SK-N-MC (cell line): ENCODE measurements around the gene TTLL6.

ENCODE experiments used
- DNase-seq: peaks from one replicate; pipeline ENCODE4 v3.0.0-alpha.2; 2011; ENCODE audit warnings: low read depth, low spot score
- H3K27ac ChIP-seq: fragments of 200-600 bp; sonication (generic); 2 replicates; pipeline ENCODE4 v1.5.1; 2016; ENCODE audit warnings: mixed run types
- H3K36me3 ChIP-seq: fragments of 200-600 bp; sonication (generic); 2 replicates; pipeline ENCODE4 v1.6.1; 2017; ENCODE audit warnings: antibody characterized with exemption, low read length, mixed read lengths; ENCODE audit not compliant: insufficient read depth
- H3K4me3 ChIP-seq: fragments of 200-600 bp; sonication (generic); 2 replicates; pipeline ENCODE4 v1.5.1; 2016
- H3K9ac ChIP-seq: fragments of 200-600 bp; sonication (generic); 2 replicates; pipeline ENCODE4 v1.8.0; 2017; ENCODE audit warnings: mixed run types, mixed read lengths; ENCODE audit not compliant: insufficient read length
- H3K9me3 ChIP-seq: fragments of 200-600 bp; sonication (generic); 2 replicates; pipeline ENCODE4 v1.6.1; 2017; ENCODE audit warnings: low read depth, mild to moderate bottlenecking, antibody characterized with exemption, low read length, moderate library complexity, mixed read lengths
- EZH2 ChIP-seq: fragments of 200-600 bp; sonication (generic); IDR thresholded peaks from one replicate; pipeline ENCODE4 v1.6.1; 2017; ENCODE audit warnings: antibody characterized with exemption
- FOXP2 ChIP-seq: optimal IDR thresholded peaks from 2 replicates; pipeline ENCODE3; 2011; ENCODE audit warnings: mild to moderate bottlenecking, moderate library complexity; ENCODE audit not compliant: insufficient read depth; ENCODE audit errors: extremely low read length, control extremely low read depth
- POLR2AphosphoS5 ChIP-seq: IDR thresholded peaks from 2 replicates; pipeline ENCODE4 v1.6.1; 2012; ENCODE audit warnings: mild to moderate bottlenecking, low read depth, low read length, borderline replicate concordance

Gene TTLL6

GRCh38 chr17:48732688-48733629 is 84.1 kb downstream of the TTLL6 start:
- Histone ChIP-seq H3K9ac (peak overlapping the region; percentile 84), H3K9me3 (no peaks in the 10 kb centered on the region), H3K27ac (peak overlapping the region; percentile 99), H3K4me3 (peak overlapping the region; percentile 74), H3K36me3 (no peaks in the 10 kb centered on the region)
- no peak for DNase-seq
- TF ChIP-seq POLR2AphosphoS5 (no peak), FOXP2 (no peak), EZH2 (no peak)

GRCh38 chr17:48731355-48731754 is 85.7 kb downstream of the TTLL6 start:
- H3K36me3 ChIP-seq, result peaks cover 3% of the 10 kb centered on the region; the same call in 1 of the 2 replicates
- H3K4me3 ChIP-seq, result peak overlapping the region; percentile 74; the same call in 1 of the 2 replicates
- no peaks in the 10 kb centered on the region for H3K9me3 ChIP-seq
- H3K9ac ChIP-seq, result peak overlapping the region; percentile 28
- DNase-seq, result no peak
- peak overlapping the region; percentile 99 for H3K27ac ChIP-seq
- no peak for TF ChIP-seq FOXP2
- no peak for TF ChIP-seq POLR2AphosphoS5

GRCh38 chr17:48730240-48730550 is 86.8 kb downstream of the TTLL6 start:
- Histone ChIP-seq H3K36me3 (peaks cover 7% of the 10 kb centered on the region; the same call in 1 of the 2 replicates), H3K27ac (peak overlapping the region; percentile 99), H3K9ac (peak overlapping the region; percentile 85), H3K4me3 (peak overlapping the region; percentile 87), H3K9me3 (no peaks in the 10 kb centered on the region)
- no peak for DNase-seq
- TF ChIP-seq FOXP2, result no peak
- no peak for TF ChIP-seq EZH2
- no peak for TF ChIP-seq POLR2AphosphoS5

- Histone ChIP-seq H3K4me3 (peak overlapping the region; percentile 87), H3K9ac (peak overlapping the region; percentile 85), H3K9me3 (no peaks in the 10 kb centered on the region), H3K27ac (peak overlapping the region; percentile 99), H3K36me3 (peaks cover 7% of the 10 kb centered on the region; the same call in 1 of the 2 replicates)
- DNase-seq, result peak; percentile 82
- peak; percentile 22 for TF ChIP-seq FOXP2
- no peak for TF ChIP-seq EZH2
Observed at GRCh38 chr17:48729335-48730239, 87.4 kb downstream of the TTLL6 start.

- no peak for TF ChIP-seq EZH2
- peak; percentile 82 for TF ChIP-seq POLR2AphosphoS5
- no peak for TF ChIP-seq FOXP2
- Histone ChIP-seq H3K27ac (peak within 1 kb of the TSS; percentile 99), H3K4me3 (peak within 1 kb of the TSS; percentile 87), H3K9ac (peak within 1 kb of the TSS; percentile 85), H3K9me3 (no peaks in the 10 kb centered on the region), H3K36me3 (peaks cover 7% of the 10 kb centered on the region; the same call in 1 of the 2 replicates)
- DNase-seq, result peak; percentile 85
Observed at GRCh38 chr17:48728232-48729231, 88.5 kb downstream of the TTLL6 start, which contains the start of gene HOXB13. Gene HOXB13 (minus strand): TSS chr17:48728750. CDS start chr17:48728593, 157 bp downstream.

GRCh38 chr17:48727415-48728175 is 89.4 kb downstream of the TTLL6 start:
- DNase-seq, result no peak
- Histone ChIP-seq H3K36me3 (peaks cover 7% of the 10 kb centered on the region; the same call in 1 of the 2 replicates), H3K9me3 (no peaks in the 10 kb centered on the region), H3K9ac (peak overlapping the region; percentile 85), H3K4me3 (peak overlapping the region; percentile 87), H3K27ac (peak overlapping the region; percentile 99)
- TF ChIP-seq FOXP2 (no peak), EZH2 (no peak), POLR2AphosphoS5 (no peak)

- no peak overlapping the region for H3K27ac ChIP-seq
Observed at GRCh38 chr17:48726916-48727286, 90.1 kb downstream of the TTLL6 start.

More at GRCh38 chr17:48726916-48727286, 90.1 kb downstream of the TTLL6 start:
- Histone ChIP-seq H3K9ac (peak overlapping the region; percentile 85), H3K36me3 (peaks cover 7% of the 10 kb centered on the region; the same call in 1 of the 2 replicates), H3K9me3 (no peaks in the 10 kb centered on the region), H3K4me3 (peak overlapping the region; percentile 87)
- no peak for DNase-seq
- TF ChIP-seq POLR2AphosphoS5, result no peak
- no peak for TF ChIP-seq FOXP2
- TF ChIP-seq EZH2, result no peak
